Measurements from ENCODE around the gene NDUFA8. TPM values are rescaled to one million over a fixed set of nuclear protein-coding genes. Genes with fewer than 3 reads are reported as not detected.

NDUFA8 gene
- total RNA-seq, 6 experiments from 2014 or later, result 67.4 to 76.6 (median 72.8) TPM

GRCh38 chr9:122141671-122142070, 17.9 kb downstream of the NDUFA8 start:
- Mint-ChIP-seq H3K27me3 (ENCODE audit: insufficient read depth) (peaks cover 1% of the 10 kb centered on the region; the same call in 1 of the 2 replicates), H3K4me3 (no peak overlapping the region)
- TF ChIP-seq CTCF (IDR thresholded peaks at IDR 0.05), result no peak

GRCh38 chr9:122140368-122141193, 19.0 kb downstream of the NDUFA8 start:
- Mint-ChIP-seq H3K4me1 (ENCODE audit: low read depth) (peaks cover 25% of the 10 kb centered on the region), H3K27ac (no peak overlapping the region), H3K27me3 (ENCODE audit: insufficient read depth) (peaks cover 3% of the 10 kb centered on the region; the same call in 1 of the 2 replicates), H3K9me3 (no peaks in the 10 kb centered on the region), H3K36me3 (ENCODE audit: low read depth) (peaks cover 19% of the 10 kb centered on the region), H3K4me3 (no peak overlapping the region)
- DNase-seq, result no peak
- no peak for TF ChIP-seq CTCF (IDR thresholded peaks at IDR 0.05)

More at GRCh38 chr9:122141671-122142070, 17.9 kb downstream of the NDUFA8 start:
- peaks cover 25% of the 10 kb centered on the region for H3K4me1 Mint-ChIP-seq (ENCODE audit: low read depth)
- no peak for DNase-seq
- H3K36me3 Mint-ChIP-seq (ENCODE audit: low read depth), result peaks cover 19% of the 10 kb centered on the region
- H3K27ac Mint-ChIP-seq, result no peak overlapping the region
- H3K9me3 Mint-ChIP-seq, result no peaks in the 10 kb centered on the region

- peak; percentile 15 for DNase-seq
- Mint-ChIP-seq H3K27ac (no peak overlapping the region), H3K4me1 (ENCODE audit: low read depth) (peaks cover 25% of the 10 kb centered on the region), H3K27me3 (ENCODE audit: insufficient read depth) (peaks cover 5% of the 10 kb centered on the region; the same call in 1 of the 2 replicates), H3K4me3 (no peak overlapping the region), H3K9me3 (no peaks in the 10 kb centered on the region), H3K36me3 (ENCODE audit: low read depth) (peaks cover 10% of the 10 kb centered on the region)
- TF ChIP-seq CTCF (IDR thresholded peaks at IDR 0.05), result no peak
Measured at GRCh38 chr9:122138560-122139268, 20.9 kb downstream of the NDUFA8 start.

GRCh38 chr9:122135529-122135859, 24.1 kb downstream of the NDUFA8 start:
- Mint-ChIP-seq H3K27ac (no peak overlapping the region), H3K27me3 (ENCODE audit: insufficient read depth) (peaks cover 5% of the 10 kb centered on the region), H3K4me3 (no peak overlapping the region), H3K36me3 (ENCODE audit: low read depth) (peaks cover 4% of the 10 kb centered on the region; the same call in 1 of the 2 replicates), H3K9me3 (no peaks in the 10 kb centered on the region), H3K4me1 (ENCODE audit: low read depth) (peaks cover 24% of the 10 kb centered on the region)
- no peak for TF ChIP-seq CTCF (IDR thresholded peaks at IDR 0.05)
- DNase-seq, result no peak

- DNase-seq, result no peak
- no peak for TF ChIP-seq CTCF (IDR thresholded peaks at IDR 0.05)
- Mint-ChIP-seq H3K36me3 (ENCODE audit: low read depth) (peaks cover 4% of the 10 kb centered on the region; the same call in 1 of the 2 replicates), H3K4me1 (ENCODE audit: low read depth) (peaks cover 23% of the 10 kb centered on the region), H3K27me3 (ENCODE audit: insufficient read depth) (peaks cover 5% of the 10 kb centered on the region), H3K27ac (no peak overlapping the region), H3K9me3 (no peaks in the 10 kb centered on the region), H3K4me3 (no peak overlapping the region)
Measured at GRCh38 chr9:122134822-122135528, 24.6 kb downstream of the NDUFA8 start.

All from HFFc6 (cell line).